GM12878 (cell line): ENCODE measurements around the gene CRELD2. TPM values are rescaled to one million over a fixed set of nuclear protein-coding genes. Genes with fewer than 3 reads are reported as not detected.
A peak's percentile ranks its signal among the peaks of the same experiment; 100 is the strongest.

ENCODE experiments used
- BCL3 ChIP-seq: IDR thresholded peaks from 2 replicates; pipeline ENCODE4 v1.6.1; 2011; ENCODE audit warnings: borderline replicate concordance, low read depth, mild to moderate bottlenecking, moderate library complexity, low read length; ENCODE audit not compliant: insufficient read depth, poor library complexity, severe bottlenecking
- CBFB ChIP-seq: IDR thresholded peaks from 2 replicates; pipeline ENCODE4 v1.6.1; 2016; ENCODE audit warnings: antibody characterized with exemption, low read depth
- EGR1 ChIP-seq, 2 experiments: IDR thresholded peaks; 1 replicate in 1 of 2; 2 replicates in 1 of 2; pipeline ENCODE4 v1.6.1; 2011 to 2012; ENCODE audit warnings: low read depth in 2 of 2, low read length in 2 of 2, borderline replicate concordance in 1 of 2, mild to moderate bottlenecking in 1 of 2, moderate library complexity in 1 of 2
- EP300 ChIP-seq, 2 experiments: fragments of 150-350 bp in 1 of 2; IDR thresholded peaks; 2 replicates each; pipeline ENCODE4 v1.6.1; 2011 to 2012; ENCODE audit warnings: low read depth in 2 of 2, low read length in 2 of 2, borderline replicate concordance in 1 of 2, improper control_type of control experiment in 1 of 2, inconsistent platforms in 1 of 2; ENCODE audit not compliant: control insufficient read depth in 1 of 2
- HCFC1 ChIP-seq: fragments of 150-350 bp; IDR thresholded peaks from 2 replicates; pipeline ENCODE4 v1.6.1; 2014; ENCODE audit warnings: low read length
- IKZF2 ChIP-seq, 2 experiments: fragments of 450-650 bp; IDR thresholded peaks; 2 replicates each; pipeline ENCODE4 v1.6.1; 2017; ENCODE audit warnings: mild to moderate bottlenecking in 2 of 2, moderate library complexity in 2 of 2
- IRF4 ChIP-seq: IDR thresholded peaks from 2 replicates; pipeline ENCODE4 v1.6.1; 2011; ENCODE audit warnings: low read depth, low read length
- MEF2A ChIP-seq: IDR thresholded peaks from 2 replicates; pipeline ENCODE4 v1.6.1; 2011; ENCODE audit warnings: low read depth, mild to moderate bottlenecking, low read length, moderate library complexity; ENCODE audit not compliant: insufficient read depth
- NFXL1 ChIP-seq: fragments of 450-650 bp; IDR thresholded peaks from 2 replicates; pipeline ENCODE4 v1.6.1; 2017; ENCODE audit warnings: antibody characterized with exemption, mild to moderate bottlenecking, borderline replicate concordance
- NR2F1 ChIP-seq: fragments of 450-650 bp; conservative IDR thresholded peaks from 2 replicates; pipeline ENCODE4 v1.6.1; 2017; ENCODE audit warnings: mild to moderate bottlenecking
- NRF1 ChIP-seq: conservative IDR thresholded peaks from 2 replicates; pipeline ENCODE4 v1.6.1; 2011; ENCODE audit warnings: mild to moderate bottlenecking, low read depth, low read length, improper control_type of control experiment
- PKNOX1 ChIP-seq: fragments of 450-650 bp; IDR thresholded peaks from 2 replicates; pipeline ENCODE4 v1.6.1; 2016; ENCODE audit warnings: mild to moderate bottlenecking
- POLR2A ChIP-seq: IDR thresholded peaks from 2 replicates; pipeline ENCODE4 v1.6.1; 2011; ENCODE audit warnings: low read depth, mild to moderate bottlenecking, low read length
- RCOR1 ChIP-seq: conservative IDR thresholded peaks from 2 replicates; pipeline ENCODE4 v1.6.1; 2012; ENCODE audit warnings: low read depth, low read length, improper control_type of control experiment
- SIN3A ChIP-seq: IDR thresholded peaks from 2 replicates; pipeline ENCODE4 v1.6.1; 2012; ENCODE audit warnings: low read depth, low read length, improper control_type of control experiment
- SIX5 ChIP-seq: IDR thresholded peaks from 2 replicates; pipeline ENCODE4 v1.6.1; 2011; ENCODE audit warnings: mild to moderate bottlenecking, low read depth, low read length, moderate library complexity; ENCODE audit not compliant: severe bottlenecking
- SMC3 ChIP-seq: IDR thresholded peaks from 2 replicates; pipeline ENCODE4 v1.6.1; 2011; ENCODE audit warnings: low read length, improper control_type of control experiment, borderline replicate concordance
- TAF1 ChIP-seq: IDR thresholded peaks from 2 replicates; pipeline ENCODE4 v1.6.1; 2011; ENCODE audit warnings: mild to moderate bottlenecking, low read depth, low read length, borderline replicate concordance
- polyA plus RNA-seq, 11 experiments: library from polyadenylated mRNA; depleted of rRNA in 4 of 11; unstranded in 6 of 11; stranded (reverse) in 5 of 11; fragments of >200 nt; fragmentation: Nextera tagmentation in 4 of 11; fragmentation: Illumina TruSeq in 1 of 11; extraction: Ambion mirVana in 4 of 11; extraction: Trizol in 1 of 11; gene quantifications; 1 replicate in 1 of 11; 2 replicates in 10 of 11; pipeline versions ENCODE4 v1.2.1 to v1.2.3, GENCODE V29; 2011 to 2016; ENCODE audit warnings: inconsistent platforms in 2 of 11, missing spikeins in 2 of 11, low read depth in 1 of 11
- total RNA-seq, 4 experiments: library from RNA; depleted of rRNA in 3 of 4; stranded (reverse); fragments of >200 nt in 3 of 4; fragmentation: Illumina TruSeq in 1 of 4; extraction: Trizol in 1 of 4; gene quantifications; 2 replicates each; pipeline versions ENCODE4 v1.2.1 to v1.2.3, GENCODE V29; 2013 to 2021
- TF ChIP-seq, protein P1 (sequence below): fragments of 450-650 bp; formaldehyde crosslinking; IDR thresholded peaks from 2 replicates; pipeline ENCODE4 v1.5.0; 2022; ENCODE audit warnings: mild to moderate bottlenecking, missing genetic modification characterization
- TF ChIP-seq, protein P2 (sequence below): IDR thresholded peaks from 2 replicates; pipeline ENCODE4 v1.6.1; 2012; ENCODE audit warnings: improper control_type of control experiment, low read depth, low read length; ENCODE audit not compliant: insufficient replicate concordance

Gene CRELD2
- total and polyA plus RNA-seq, 10 of the 15 experiments (the other 5 are each of a cell fraction or from before 2014, with no cell fraction given) = 9.4 to 111 (median 25.9) TPM

DNA sequence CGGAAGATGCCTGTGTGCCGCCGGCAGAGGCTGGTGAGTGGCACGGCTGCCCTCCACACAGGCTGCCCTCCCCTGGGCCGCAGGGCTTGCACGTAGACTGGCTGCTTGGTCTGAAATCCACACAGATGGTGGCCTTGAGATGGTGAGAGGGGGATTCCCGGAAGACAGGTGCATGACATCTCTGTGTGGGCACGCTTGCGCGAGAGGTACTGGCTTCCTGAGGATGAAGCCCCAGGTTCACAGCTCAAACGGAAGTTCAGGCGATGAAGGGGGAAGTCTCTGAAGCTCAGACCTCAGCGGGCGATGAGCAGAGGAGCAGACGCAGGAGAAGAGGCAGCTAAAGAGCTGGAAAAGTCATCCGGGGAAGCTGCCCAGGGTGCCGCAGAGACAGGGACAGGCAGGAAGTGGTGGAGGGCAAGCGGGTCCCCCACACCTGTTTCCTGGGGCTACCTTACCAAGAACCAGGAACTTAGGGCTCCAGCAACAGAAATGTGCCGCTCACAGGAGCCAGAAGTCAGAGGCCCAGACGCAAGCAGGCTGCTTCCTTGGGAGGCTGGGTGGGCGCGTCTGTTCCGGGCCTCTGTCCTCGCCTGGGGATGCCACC lies 7.2 kb downstream of the CRELD2 start (continued):
- TF ChIP-seq RCOR1 (no peak), BCL3 (no peak), POLR2A (peak; percentile 85), SIX5 (no peak), NR2F1 (no peak), CBFB (no peak), MEF2A (no peak), SIN3A (no peak), IKZF2 (IDR thresholded peaks at IDR 0.05) (peak; percentile 48 to 54), NRF1 (no peak; the same call in 1 of the 2 replicates), EP300 (IDR thresholded peaks at IDR 0.05; ENCODE audit: borderline replicate concordance in 1 of 2, control insufficient read depth in 1 of 2, low read depth in 2 of 2, low read length in 2 of 2) (no peak), HCFC1 (no peak), NFXL1 (no peak), IRF4 (no peak), SMC3 (no peak), PKNOX1 (peak; percentile 78), TAF1 (peak; percentile 63; the same call in 1 of the 2 replicates), EGR1 (IDR thresholded peaks at IDR 0.05; ENCODE audit: borderline replicate concordance in 1 of 2, low read depth in 2 of 2, low read length in 2 of 2) (no peak)
- TF ChIP-seq, protein P1, sequence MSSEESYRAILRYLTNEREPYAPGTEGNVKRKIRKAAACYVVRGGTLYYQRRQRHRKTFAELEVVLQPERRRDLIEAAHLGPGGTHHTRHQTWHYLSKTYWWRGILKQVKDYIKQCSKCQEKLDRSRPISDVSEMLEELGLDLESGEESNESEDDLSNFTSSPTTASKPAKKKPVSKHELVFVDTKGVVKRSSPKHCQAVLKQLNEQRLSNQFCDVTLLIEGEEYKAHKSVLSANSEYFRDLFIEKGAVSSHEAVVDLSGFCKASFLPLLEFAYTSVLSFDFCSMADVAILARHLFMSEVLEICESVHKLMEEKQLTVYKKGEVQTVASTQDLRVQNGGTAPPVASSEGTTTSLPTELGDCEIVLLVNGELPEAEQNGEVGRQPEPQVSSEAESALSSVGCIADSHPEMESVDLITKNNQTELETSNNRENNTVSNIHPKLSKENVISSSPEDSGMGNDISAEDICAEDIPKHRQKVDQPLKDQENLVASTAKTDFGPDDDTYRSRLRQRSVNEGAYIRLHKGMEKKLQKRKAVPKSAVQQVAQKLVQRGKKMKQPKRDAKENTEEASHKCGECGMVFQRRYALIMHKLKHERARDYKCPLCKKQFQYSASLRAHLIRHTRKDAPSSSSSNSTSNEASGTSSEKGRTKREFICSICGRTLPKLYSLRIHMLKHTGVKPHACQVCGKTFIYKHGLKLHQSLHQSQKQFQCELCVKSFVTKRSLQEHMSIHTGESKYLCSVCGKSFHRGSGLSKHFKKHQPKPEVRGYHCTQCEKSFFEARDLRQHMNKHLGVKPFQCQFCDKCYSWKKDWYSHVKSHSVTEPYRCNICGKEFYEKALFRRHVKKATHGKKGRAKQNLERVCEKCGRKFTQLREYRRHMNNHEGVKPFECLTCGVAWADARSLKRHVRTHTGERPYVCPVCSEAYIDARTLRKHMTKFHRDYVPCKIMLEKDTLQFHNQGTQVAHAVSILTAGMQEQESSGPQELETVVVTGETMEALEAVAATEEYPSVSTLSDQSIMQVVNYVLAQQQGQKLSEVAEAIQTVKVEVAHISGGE = no peak
- TF ChIP-seq, protein P2, sequence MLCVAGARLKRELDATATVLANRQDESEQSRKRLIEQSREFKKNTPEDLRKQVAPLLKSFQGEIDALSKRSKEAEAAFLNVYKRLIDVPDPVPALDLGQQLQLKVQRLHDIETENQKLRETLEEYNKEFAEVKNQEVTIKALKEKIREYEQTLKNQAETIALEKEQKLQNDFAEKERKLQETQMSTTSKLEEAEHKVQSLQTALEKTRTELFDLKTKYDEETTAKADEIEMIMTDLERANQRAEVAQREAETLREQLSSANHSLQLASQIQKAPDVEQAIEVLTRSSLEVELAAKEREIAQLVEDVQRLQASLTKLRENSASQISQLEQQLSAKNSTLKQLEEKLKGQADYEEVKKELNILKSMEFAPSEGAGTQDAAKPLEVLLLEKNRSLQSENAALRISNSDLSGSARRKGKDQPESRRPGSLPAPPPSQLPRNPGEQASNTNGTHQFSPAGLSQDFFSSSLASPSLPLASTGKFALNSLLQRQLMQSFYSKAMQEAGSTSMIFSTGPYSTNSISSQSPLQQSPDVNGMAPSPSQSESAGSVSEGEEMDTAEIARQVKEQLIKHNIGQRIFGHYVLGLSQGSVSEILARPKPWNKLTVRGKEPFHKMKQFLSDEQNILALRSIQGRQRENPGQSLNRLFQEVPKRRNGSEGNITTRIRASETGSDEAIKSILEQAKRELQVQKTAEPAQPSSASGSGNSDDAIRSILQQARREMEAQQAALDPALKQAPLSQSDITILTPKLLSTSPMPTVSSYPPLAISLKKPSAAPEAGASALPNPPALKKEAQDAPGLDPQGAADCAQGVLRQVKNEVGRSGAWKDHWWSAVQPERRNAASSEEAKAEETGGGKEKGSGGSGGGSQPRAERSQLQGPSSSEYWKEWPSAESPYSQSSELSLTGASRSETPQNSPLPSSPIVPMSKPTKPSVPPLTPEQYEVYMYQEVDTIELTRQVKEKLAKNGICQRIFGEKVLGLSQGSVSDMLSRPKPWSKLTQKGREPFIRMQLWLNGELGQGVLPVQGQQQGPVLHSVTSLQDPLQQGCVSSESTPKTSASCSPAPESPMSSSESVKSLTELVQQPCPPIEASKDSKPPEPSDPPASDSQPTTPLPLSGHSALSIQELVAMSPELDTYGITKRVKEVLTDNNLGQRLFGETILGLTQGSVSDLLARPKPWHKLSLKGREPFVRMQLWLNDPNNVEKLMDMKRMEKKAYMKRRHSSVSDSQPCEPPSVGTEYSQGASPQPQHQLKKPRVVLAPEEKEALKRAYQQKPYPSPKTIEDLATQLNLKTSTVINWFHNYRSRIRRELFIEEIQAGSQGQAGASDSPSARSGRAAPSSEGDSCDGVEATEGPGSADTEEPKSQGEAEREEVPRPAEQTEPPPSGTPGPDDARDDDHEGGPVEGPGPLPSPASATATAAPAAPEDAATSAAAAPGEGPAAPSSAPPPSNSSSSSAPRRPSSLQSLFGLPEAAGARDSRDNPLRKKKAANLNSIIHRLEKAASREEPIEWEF = no peak
